Measurements from ENCODE around the gene LRRC23. TPM values are rescaled to one million over a fixed set of nuclear protein-coding genes. Genes with fewer than 3 reads are reported as not detected.

The LRRC23 gene
- total RNA-seq, 1 experiment from 2014 or later = 8.0 TPM

GRCh38 chr12:6958609-6959057 is 54.0 kb downstream of the LRRC23 start:
- ATAC-seq = no peak
- no peaks in the 10 kb centered on the region for H3K9me2 ChIP-seq (ENCODE audit: insufficient read depth)
- intact Hi-C loops (cut with micrococcal nuclease) = no loop called here
- H3K9ac ChIP-seq (ENCODE audit: low read length) = no peak overlapping the region
- BruUV-seq (replicated peaks) = no TSS peak
- TF ChIP-seq FOSL1 (IDR thresholded peaks at IDR 0.05; ENCODE audit: low read depth) = no peak
- no peak for TF ChIP-seq CTCF (IDR thresholded peaks at IDR 0.05 in 2 of 3, conservative IDR thresholded peaks at IDR 0.05 in 1 of 3; ENCODE audit: borderline replicate concordance in 1 of 3, insufficient read depth in 1 of 3, low read depth in 2 of 3, low read length in 2 of 3)
- TF ChIP-seq EZH2 (IDR thresholded peaks at IDR 0.05) = no peak
- no peak for TF ChIP-seq SRF (IDR thresholded peaks at IDR 0.05; ENCODE audit: low read depth)
- no peak for TF ChIP-seq REST (IDR thresholded peaks at IDR 0.05; ENCODE audit: low read depth)
- TF ChIP-seq SP1 (IDR thresholded peaks at IDR 0.05; ENCODE audit: low read depth) = no peak
- no peak for DNase-seq (ENCODE audit: low read depth, low spot score)
- peaks cover 7% of the 10 kb centered on the region for H3K79me2 ChIP-seq (ENCODE audit: insufficient read depth, low read length)
- no peaks in the 10 kb centered on the region for H3K27me3 ChIP-seq (ENCODE audit: insufficient read depth, low read length)
- no peak overlapping the region for H2AFZ ChIP-seq (ENCODE audit: low read depth, low read length, poor library complexity, severe bottlenecking)
- no peak overlapping the region for H3K4me3 ChIP-seq (replicated peaks in 1 of 2; ENCODE audit: low read depth in 1 of 2, low read length in 2 of 2)
- H3K36me3 ChIP-seq (ENCODE audit: control insufficient read depth in 1 of 2, insufficient read depth in 2 of 2, low read length in 2 of 2) = no peaks in the 10 kb centered on the region; a peak in 1 of 4 replicates
- no peaks in the 10 kb centered on the region for H4K20me1 ChIP-seq (ENCODE audit: insufficient read depth)
- POLR2A ChIA-PET = interaction anchor here (9.9 kb wide), 1 partner anchor 12 kb away, joined by 269 read pairs; the partner anchor contains the start of genes C12orf57 and RNU7-1
- H3K4me1 ChIP-seq (ENCODE audit: control insufficient read depth in 1 of 2, insufficient read depth in 2 of 2, low read length in 2 of 2) = peaks cover 15 to 27% of the 10 kb centered on the region in 2 experiments
- RAD21 ChIA-PET (ENCODE audit: low non-redundant PET in 1 of 2, low total read pairs in 2 of 2, uncharacterized antibody in 2 of 2, unreplicated experiment in 2 of 2) = no interaction called here
- H3K4me2 ChIP-seq (ENCODE audit: low read length) = no peak overlapping the region
- CTCF ChIA-PET = no interaction called here
- no peak overlapping the region for H3K27ac ChIP-seq (ENCODE audit: low read depth, low read length)
- H3K9me3 ChIP-seq (ENCODE audit: control insufficient read depth in 1 of 2, insufficient read depth in 1 of 2, low read depth in 1 of 2, low read length in 2 of 2) = no peaks in the 10 kb centered on the region

Data from HCT116 (cell line).